ENCODE results near the gene TUBB2A.

Gene TUBB2A

DNA sequence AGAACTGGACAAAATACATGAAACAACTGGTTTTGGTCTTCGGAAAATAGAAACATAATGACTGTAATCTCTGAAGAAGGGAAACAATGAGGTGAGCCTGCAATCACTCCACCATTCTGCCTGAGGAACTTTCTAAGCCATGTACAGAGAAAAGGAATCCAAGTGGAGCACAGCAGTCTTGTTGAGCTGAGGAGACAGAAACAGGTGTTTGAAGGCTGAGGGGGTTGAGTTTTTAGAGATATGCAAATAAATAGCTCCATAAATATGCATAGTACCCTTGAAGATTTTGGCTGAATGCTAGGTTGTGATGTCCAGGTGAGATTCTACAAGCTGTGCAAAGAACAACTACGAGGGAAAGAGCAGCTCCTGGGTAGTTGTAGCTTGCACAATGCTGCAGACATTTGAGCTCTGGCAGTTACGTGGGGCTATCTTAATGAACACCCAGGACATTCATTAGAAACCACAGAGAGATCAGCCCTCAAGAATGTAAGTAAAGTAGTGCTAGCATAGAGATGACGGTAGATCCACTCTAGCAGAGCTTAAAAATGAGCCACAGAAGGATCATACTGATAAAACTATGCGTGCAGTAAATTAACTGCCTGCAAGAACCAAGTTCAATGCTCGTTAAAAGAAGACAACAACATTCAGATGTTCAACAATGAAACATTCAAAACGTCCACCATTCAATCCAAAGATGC, 45.8 kb upstream of the TUBB2A start:
- H4K8ac ChIP-seq (ENCODE audit: low read depth, low read length) = no peak overlapping the region
- H3K4me3 ChIP-seq (ENCODE audit: low read length in 2 of 2) = no peak overlapping the region
- no peak overlapping the region for H3K14ac ChIP-seq (ENCODE audit: low read length)
- no peak overlapping the region for H2BK120ac ChIP-seq (ENCODE audit: low read depth, low read length)
- no peak overlapping the region for H2AFZ ChIP-seq (ENCODE audit: low read length)
- H3K9ac ChIP-seq (ENCODE audit: low read depth, low read length, poor library complexity) = no peak overlapping the region
- no peak overlapping the region for H3K23ac ChIP-seq (ENCODE audit: low read depth, low read length, poor library complexity)
- H4K91ac ChIP-seq (ENCODE audit: low read depth, low read length, poor library complexity) = no peak overlapping the region
- no peaks in the 10 kb centered on the region for H3K27me3 ChIP-seq (ENCODE audit: control insufficient read depth in 3 of 3, insufficient read depth in 3 of 3, low read depth in 1 of 3, low read length in 3 of 3)
- no peak overlapping the region for H3K4ac ChIP-seq (ENCODE audit: low read length)
- H2BK15ac ChIP-seq (ENCODE audit: low read length) = no peak overlapping the region
- no peak overlapping the region for H3K18ac ChIP-seq (ENCODE audit: low read length)
- no CpG with 5 or more reads among the region's 7 CpGs for WGBS, 2 donors (ENCODE audit: extremely low coverage in 2 of 2, insufficient read length in 2 of 2, insufficient replicate concordance in 1 of 2)
- H3K36me3 ChIP-seq (replicated peaks in 1 of 2; ENCODE audit: control insufficient read depth in 2 of 2, insufficient read depth in 2 of 2, low read length in 2 of 2) = no peaks in the 10 kb centered on the region
- peaks cover 0 to 3% of the 10 kb centered on the region in 2 donors for H3K9me3 ChIP-seq (replicated peaks in 1 of 2; ENCODE audit: control insufficient read depth in 2 of 2, insufficient read depth in 1 of 2, low read depth in 1 of 2, low read length in 2 of 2)
- H2BK5ac ChIP-seq (ENCODE audit: low read length) = no peak overlapping the region
- no peak overlapping the region for H2BK12ac ChIP-seq (ENCODE audit: low read length)
- peaks cover 0 to 3% of the 10 kb centered on the region in 2 donors for H3K4me1 ChIP-seq (ENCODE audit: control insufficient read depth in 2 of 2, insufficient read depth in 1 of 2, low read depth in 1 of 2, low read length in 2 of 2)
- H2AK5ac ChIP-seq (ENCODE audit: low read depth, low read length) = no peak overlapping the region
- H3K4me2 ChIP-seq (ENCODE audit: insufficient read depth, low read length, poor library complexity, severe bottlenecking) = no peak overlapping the region
- H3K79me1 ChIP-seq (ENCODE audit: low read depth, low read length) = no peaks in the 10 kb centered on the region
- no peak for DNase-seq (ENCODE audit: low spot score)
- no peak overlapping the region for H3K27ac ChIP-seq (replicated peaks; ENCODE audit: low read length)

DNA sequence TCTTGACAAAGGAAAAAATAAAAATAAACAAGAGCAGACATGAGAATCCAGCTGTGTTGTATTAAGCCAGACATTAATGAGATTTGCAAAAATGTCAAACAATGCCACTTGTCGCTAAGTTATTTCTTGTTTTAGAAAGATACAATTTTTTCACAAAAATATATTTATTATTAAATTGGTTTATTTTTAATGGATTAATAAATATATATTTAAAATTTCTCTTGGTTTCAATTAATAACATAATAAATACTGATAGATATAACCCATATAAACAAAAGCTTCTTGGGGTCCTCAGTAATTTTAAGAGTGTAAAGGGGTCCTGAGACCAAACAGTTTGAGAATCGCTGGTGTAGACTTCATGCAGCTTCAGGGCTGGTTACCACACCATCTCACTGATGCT, 44.0 kb upstream of the TUBB2A start:
- Histone ChIP-seq H2AK5ac (ENCODE audit: low read depth, low read length) (no peak overlapping the region), H3K4me3 (ENCODE audit: low read length in 2 of 2) (no peak overlapping the region), H3K79me1 (ENCODE audit: low read depth, low read length) (no peaks in the 10 kb centered on the region), H3K36me3 (replicated peaks in 1 of 2; ENCODE audit: control insufficient read depth in 2 of 2, insufficient read depth in 2 of 2, low read length in 2 of 2) (no peaks in the 10 kb centered on the region), H3K27ac (replicated peaks; ENCODE audit: low read length) (no peak overlapping the region), H4K8ac (ENCODE audit: low read depth, low read length) (no peak overlapping the region), H2BK120ac (ENCODE audit: low read depth, low read length) (no peak overlapping the region), H2AFZ (ENCODE audit: low read length) (no peak overlapping the region), H3K9ac (ENCODE audit: low read depth, low read length, poor library complexity) (no peak overlapping the region), H3K23ac (ENCODE audit: low read depth, low read length, poor library complexity) (no peak overlapping the region), H2BK5ac (ENCODE audit: low read length) (no peak overlapping the region), H4K91ac (ENCODE audit: low read depth, low read length, poor library complexity) (no peak overlapping the region), H3K18ac (ENCODE audit: low read length) (no peak overlapping the region), H3K4me2 (ENCODE audit: insufficient read depth, low read length, poor library complexity, severe bottlenecking) (no peak overlapping the region), H3K14ac (ENCODE audit: low read length) (no peak overlapping the region), H2BK12ac (ENCODE audit: low read length) (no peak overlapping the region), H3K9me3 (replicated peaks in 1 of 2; ENCODE audit: control insufficient read depth in 2 of 2, insufficient read depth in 1 of 2, low read depth in 1 of 2, low read length in 2 of 2) (peaks cover 0 to 3% of the 10 kb centered on the region in 2 donors), H3K4me1 (ENCODE audit: control insufficient read depth in 2 of 2, insufficient read depth in 1 of 2, low read depth in 1 of 2, low read length in 2 of 2) (peaks cover under 1 to 1% of the 10 kb centered on the region in 2 donors), H3K4ac (ENCODE audit: low read length) (no peak overlapping the region), H2BK15ac (ENCODE audit: low read length) (no peak overlapping the region), H3K27me3 (ENCODE audit: control insufficient read depth in 3 of 3, insufficient read depth in 3 of 3, low read depth in 1 of 3, low read length in 3 of 3) (no peaks in the 10 kb centered on the region)
- DNase-seq (ENCODE audit: low spot score) = no peak
- WGBS, 2 donors (ENCODE audit: extremely low coverage in 2 of 2, insufficient read length in 2 of 2, insufficient replicate concordance in 1 of 2) = no CpG with 5 or more reads among the region's 2 CpGs

DNA sequence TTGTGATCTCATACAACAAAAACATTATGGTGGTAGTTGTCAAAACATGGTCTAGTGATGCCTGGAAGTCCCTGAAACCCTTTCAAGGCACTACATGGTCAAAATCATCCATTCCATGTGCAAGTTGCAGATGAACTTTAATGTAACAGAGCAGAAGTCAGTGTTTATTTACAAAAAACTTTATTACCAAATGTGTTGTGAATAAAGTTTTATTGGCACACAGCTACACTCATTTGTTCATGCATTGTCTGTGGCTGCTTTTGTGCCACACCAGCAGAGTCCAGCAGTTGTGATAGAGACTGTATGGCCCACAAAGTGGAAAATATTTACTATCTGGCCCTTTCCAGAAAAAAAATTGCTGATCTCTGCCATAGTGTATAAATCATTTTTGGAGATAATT, 43.3 kb upstream of the TUBB2A start:
- H2BK15ac ChIP-seq (ENCODE audit: low read length) = no peak overlapping the region
- no peak overlapping the region for H2AFZ ChIP-seq (ENCODE audit: low read length)
- H3K9me3 ChIP-seq (replicated peaks in 1 of 2; ENCODE audit: control insufficient read depth in 2 of 2, insufficient read depth in 1 of 2, low read depth in 1 of 2, low read length in 2 of 2) = peaks cover 0 to 3% of the 10 kb centered on the region in 2 donors
- no peak overlapping the region for H2AK5ac ChIP-seq (ENCODE audit: low read depth, low read length)
- no peak overlapping the region for H3K4me2 ChIP-seq (ENCODE audit: insufficient read depth, low read length, poor library complexity, severe bottlenecking)
- no peak overlapping the region for H3K27ac ChIP-seq (replicated peaks; ENCODE audit: low read length)
- no peak overlapping the region for H3K23ac ChIP-seq (ENCODE audit: low read depth, low read length, poor library complexity)
- no peaks in the 10 kb centered on the region for H3K27me3 ChIP-seq (ENCODE audit: control insufficient read depth in 3 of 3, insufficient read depth in 3 of 3, low read depth in 1 of 3, low read length in 3 of 3)
- no peak overlapping the region for H2BK12ac ChIP-seq (ENCODE audit: low read length)
- no peak overlapping the region for H2BK5ac ChIP-seq (ENCODE audit: low read length)
- H3K9ac ChIP-seq (ENCODE audit: low read depth, low read length, poor library complexity) = no peak overlapping the region
- H3K4me1 ChIP-seq (ENCODE audit: control insufficient read depth in 2 of 2, insufficient read depth in 1 of 2, low read depth in 1 of 2, low read length in 2 of 2) = peaks cover 4 to 7% of the 10 kb centered on the region in 2 donors
- H3K4me3 ChIP-seq (ENCODE audit: low read length in 2 of 2) = no peak overlapping the region
- no peak overlapping the region for H3K14ac ChIP-seq (ENCODE audit: low read length)
- H3K4ac ChIP-seq (ENCODE audit: low read length) = no peak overlapping the region
- no peak overlapping the region for H3K18ac ChIP-seq (ENCODE audit: low read length)
- no peaks in the 10 kb centered on the region for H3K79me1 ChIP-seq (ENCODE audit: low read depth, low read length)
- H2BK120ac ChIP-seq (ENCODE audit: low read depth, low read length) = no peak overlapping the region
- no peak overlapping the region for H4K91ac ChIP-seq (ENCODE audit: low read depth, low read length, poor library complexity)
- H4K8ac ChIP-seq (ENCODE audit: low read depth, low read length) = no peak overlapping the region
- no peaks in the 10 kb centered on the region for H3K36me3 ChIP-seq (replicated peaks in 1 of 2; ENCODE audit: control insufficient read depth in 2 of 2, insufficient read depth in 2 of 2, low read length in 2 of 2)
- no peak for DNase-seq (ENCODE audit: low spot score)

DNA sequence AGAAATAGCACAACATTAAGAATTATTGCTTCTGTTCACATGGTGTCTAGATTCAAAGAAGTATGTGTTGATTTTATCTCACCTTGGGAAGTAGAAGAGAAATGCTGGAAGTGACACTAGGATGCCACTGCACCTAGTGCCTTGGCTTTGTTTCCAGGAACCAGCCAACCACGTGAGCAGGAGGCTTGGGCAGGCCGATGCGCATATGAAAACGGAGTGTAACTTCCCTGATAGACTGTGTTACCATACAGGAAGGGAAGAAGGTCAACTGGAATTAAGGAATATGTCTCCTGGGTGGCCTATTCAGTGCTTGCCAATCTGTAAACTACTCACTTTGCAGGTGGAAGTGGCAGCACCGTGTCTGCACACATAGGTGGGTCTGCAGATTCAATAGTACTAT, 42.0 kb upstream of the TUBB2A start:
- no peaks in the 10 kb centered on the region for H3K79me1 ChIP-seq (ENCODE audit: low read depth, low read length)
- H2BK12ac ChIP-seq (ENCODE audit: low read length) = no peak overlapping the region
- no peak overlapping the region for H3K4ac ChIP-seq (ENCODE audit: low read length)
- no peak overlapping the region for H3K9ac ChIP-seq (ENCODE audit: low read depth, low read length, poor library complexity)
- no peak overlapping the region for H4K8ac ChIP-seq (ENCODE audit: low read depth, low read length)
- H2BK15ac ChIP-seq (ENCODE audit: low read length) = no peak overlapping the region
- no peak overlapping the region for H2AK5ac ChIP-seq (ENCODE audit: low read depth, low read length)
- H3K4me2 ChIP-seq (ENCODE audit: insufficient read depth, low read length, poor library complexity, severe bottlenecking) = no peak overlapping the region
- no peaks in the 10 kb centered on the region for H3K27me3 ChIP-seq (ENCODE audit: control insufficient read depth in 3 of 3, insufficient read depth in 3 of 3, low read depth in 1 of 3, low read length in 3 of 3)
- no peak overlapping the region for H3K23ac ChIP-seq (ENCODE audit: low read depth, low read length, poor library complexity)
- H3K18ac ChIP-seq (ENCODE audit: low read length) = no peak overlapping the region
- H3K27ac ChIP-seq (replicated peaks; ENCODE audit: low read length) = no peak overlapping the region
- no CpG with 5 or more reads among the region's 5 CpGs for WGBS, 2 donors (ENCODE audit: extremely low coverage in 2 of 2, insufficient read length in 2 of 2, insufficient replicate concordance in 1 of 2)
- no peak overlapping the region for H3K4me3 ChIP-seq (ENCODE audit: low read length in 2 of 2)
- no peak overlapping the region for H3K14ac ChIP-seq (ENCODE audit: low read length)
- H2BK120ac ChIP-seq (ENCODE audit: low read depth, low read length) = no peak overlapping the region
- no peaks in the 10 kb centered on the region for H3K36me3 ChIP-seq (replicated peaks in 1 of 2; ENCODE audit: control insufficient read depth in 2 of 2, insufficient read depth in 2 of 2, low read length in 2 of 2)
- peaks cover 7 to 16% of the 10 kb centered on the region in 2 donors for H3K4me1 ChIP-seq (ENCODE audit: control insufficient read depth in 2 of 2, insufficient read depth in 1 of 2, low read depth in 1 of 2, low read length in 2 of 2)
- H2AFZ ChIP-seq (ENCODE audit: low read length) = no peak overlapping the region
- H2BK5ac ChIP-seq (ENCODE audit: low read length) = no peak overlapping the region
- H3K9me3 ChIP-seq (replicated peaks in 1 of 2; ENCODE audit: control insufficient read depth in 2 of 2, insufficient read depth in 1 of 2, low read depth in 1 of 2, low read length in 2 of 2) = peaks cover 0 to 3% of the 10 kb centered on the region in 2 donors
- DNase-seq (ENCODE audit: low spot score) = no peak
- H4K91ac ChIP-seq (ENCODE audit: low read depth, low read length, poor library complexity) = no peak overlapping the region
